HG02973 (cell line): ENCODE measurements around the gene SNCB.
"Not testable (repeated sequence)": the region's sequence is repeated elsewhere in the genome, so short reads cannot be mapped to it uniquely, and the experiment has no call there.

Experiments used
- ATAC-seq: cut with Tn5 transposase; IDR thresholded peaks from one replicate; pipeline ENCODE4 v1.9.1; 2021; ENCODE audit warnings: moderate library complexity; ENCODE audit not compliant: unreplicated experiment

The SNCB gene

GRCh38 chr5:176603091-176603490 is 27.2 kb downstream of the SNCB start:
- ATAC-seq, result no peak

GRCh38 chr5:176601901-176602482 is 28.3 kb downstream of the SNCB start:
- no peak for ATAC-seq

- not testable (repeated sequence) for ATAC-seq
Observed at GRCh38 chr5:176599749-176600430, 30.4 kb downstream of the SNCB start.

GRCh38 chr5:176597417-176598389 is 32.6 kb downstream of the SNCB start:
- no peak for ATAC-seq

GRCh38 chr5:176596689-176597416 is 33.5 kb downstream of the SNCB start:
- no peak for ATAC-seq

- no peak for ATAC-seq
Observed at GRCh38 chr5:176596069-176596644, 34.2 kb downstream of the SNCB start.

- ATAC-seq, result no peak
Observed at GRCh38 chr5:176595386-176595943, 34.9 kb downstream of the SNCB start.

- ATAC-seq, result no peak
Observed at GRCh38 chr5:176594554-176594953, 35.8 kb downstream of the SNCB start.

GRCh38 chr5:176593273-176593869 is 37.0 kb downstream of the SNCB start:
- ATAC-seq, result no peak

- no peak for ATAC-seq
Observed at GRCh38 chr5:176592573-176592972, 37.8 kb downstream of the SNCB start.

GRCh38 chr5:176591667-176592066 is 38.7 kb downstream of the SNCB start:
- ATAC-seq, result not testable (repeated sequence)

- ATAC-seq, result no peak
Observed at GRCh38 chr5:176590035-176590717, 40.2 kb downstream of the SNCB start.

- ATAC-seq, result no peak
Observed at GRCh38 chr5:176589039-176589769, 41.1 kb downstream of the SNCB start.

GRCh38 chr5:176588297-176588696 is 42.0 kb downstream of the SNCB start:
- ATAC-seq, result no peak

GRCh38 chr5:176587398-176587797 is 42.9 kb downstream of the SNCB start:
- no peak for ATAC-seq

- no peak for ATAC-seq
Observed at GRCh38 chr5:176583076-176583475, 47.3 kb downstream of the SNCB start.

- ATAC-seq, result no peak
Observed at GRCh38 chr5:176581361-176581760, 49.0 kb downstream of the SNCB start.

GRCh38 chr5:176579323-176579722 is 51.0 kb downstream of the SNCB start:
- ATAC-seq, result no peak

- ATAC-seq, result no peak
Observed at GRCh38 chr5:176578391-176578808, 51.9 kb downstream of the SNCB start.
